Stimulated activated CD8-positive, alpha-beta memory T cell treated with anti-CD3 and anti-CD28 coated beads, Interleukin-7, amount 100 ng/mL, for 24 hours (primary cell): ENCODE results near the gene PACS1.

Experiments used
- DNase-seq: peaks from one replicate; pipeline ENCODE4 v3.0.0-alpha.2; 2020; ENCODE audit warnings: low read depth

PACS1 gene

GRCh38 chr11:66289548-66290329, 219.7 kb downstream of the PACS1 start:
- peak; percentile 62 for DNase-seq

GRCh38 chr11:66290330-66290621, 220.2 kb downstream of the PACS1 start:
- DNase-seq = no peak

GRCh38 chr11:66291303-66291705, 221.2 kb downstream of the PACS1 start:
- DNase-seq = no peak

GRCh38 chr11:66291706-66292542, 221.9 kb downstream of the PACS1 start, which contains the start of gene TMEM151A:
Gene TMEM151A (plus strand): TSS chr11:66291894. CDS start chr11:66292014, 120 bp downstream.
- no peak for DNase-seq

- DNase-seq = no peak
Observed at GRCh38 chr11:66292543-66293332, 222.7 kb downstream of the PACS1 start.

GRCh38 chr11:66293352-66293751, 223.3 kb downstream of the PACS1 start:
- no peak for DNase-seq

- DNase-seq = no peak
Observed at GRCh38 chr11:66293777-66294625, 223.9 kb downstream of the PACS1 start.
